HEK293 (cell line): Measurements from ENCODE around the gene INSYN2B.

Source experiments
- MEIS1 ChIP-seq: sonication (generic); formaldehyde crosslinking; IDR thresholded peaks from 2 replicates; pipeline ENCODE4 v1.8.1; 2022; ENCODE audit warnings: missing genetic modification reagents, mild to moderate bottlenecking, borderline replicate concordance
- ZFP41 ChIP-seq: fragments of 450-650 bp; formaldehyde crosslinking; IDR thresholded peaks from 2 replicates; pipeline ENCODE4 v1.5.1; 2016; ENCODE audit warnings: missing biosample characterization, missing genetic modification characterization, borderline replicate concordance
- ZNF23 ChIP-seq: fragments of 450-650 bp; formaldehyde crosslinking; IDR thresholded peaks from 2 replicates; pipeline ENCODE4 v1.5.1; 2016; ENCODE audit warnings: missing biosample characterization, missing genetic modification characterization, borderline replicate concordance

- no peak for TF ChIP-seq ZFP41 (tag by site-specific recombination)
- TF ChIP-seq MEIS1 (CRISPR knock-in tag): no peak
- no peak for TF ChIP-seq ZNF23 (tag by site-specific recombination)
Measured at GRCh38 chr5:169814522-169814921, 165.8 kb downstream of the INSYN2B start.
